CD4-positive, alpha-beta T cell treated with Interleukin-17A for 1 hour (primary cell): Measurements from ENCODE around the gene SLC9A3.

Experiments used
- DNase-seq: peaks from one replicate; pipeline ENCODE4 v3.0.0-alpha.2; 2020

The SLC9A3 gene

DNA sequence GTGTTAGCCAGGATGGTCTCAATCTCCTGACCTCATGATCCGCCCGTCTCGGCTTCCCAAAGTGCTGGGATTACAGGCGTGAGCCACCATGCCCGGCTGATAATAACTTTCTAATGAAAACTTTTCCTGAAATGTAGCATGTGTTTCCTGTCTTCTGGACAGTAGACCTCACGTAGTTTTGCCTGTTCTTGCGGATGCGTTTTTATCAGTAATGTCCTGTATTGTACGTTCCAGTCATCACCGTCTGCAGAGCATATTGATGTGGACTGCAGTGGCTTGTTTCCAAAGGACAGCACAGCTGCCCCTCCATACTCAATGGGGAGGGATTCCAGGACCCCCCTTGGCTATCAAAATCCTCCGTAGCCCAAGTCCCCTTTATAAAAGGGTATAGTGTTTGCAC, 68.4 kb downstream of the SLC9A3 start:
- no peak for DNase-seq

GRCh38 chr5:454936-455335, 69.3 kb downstream of the SLC9A3 start:
- DNase-seq: no peak

DNA sequence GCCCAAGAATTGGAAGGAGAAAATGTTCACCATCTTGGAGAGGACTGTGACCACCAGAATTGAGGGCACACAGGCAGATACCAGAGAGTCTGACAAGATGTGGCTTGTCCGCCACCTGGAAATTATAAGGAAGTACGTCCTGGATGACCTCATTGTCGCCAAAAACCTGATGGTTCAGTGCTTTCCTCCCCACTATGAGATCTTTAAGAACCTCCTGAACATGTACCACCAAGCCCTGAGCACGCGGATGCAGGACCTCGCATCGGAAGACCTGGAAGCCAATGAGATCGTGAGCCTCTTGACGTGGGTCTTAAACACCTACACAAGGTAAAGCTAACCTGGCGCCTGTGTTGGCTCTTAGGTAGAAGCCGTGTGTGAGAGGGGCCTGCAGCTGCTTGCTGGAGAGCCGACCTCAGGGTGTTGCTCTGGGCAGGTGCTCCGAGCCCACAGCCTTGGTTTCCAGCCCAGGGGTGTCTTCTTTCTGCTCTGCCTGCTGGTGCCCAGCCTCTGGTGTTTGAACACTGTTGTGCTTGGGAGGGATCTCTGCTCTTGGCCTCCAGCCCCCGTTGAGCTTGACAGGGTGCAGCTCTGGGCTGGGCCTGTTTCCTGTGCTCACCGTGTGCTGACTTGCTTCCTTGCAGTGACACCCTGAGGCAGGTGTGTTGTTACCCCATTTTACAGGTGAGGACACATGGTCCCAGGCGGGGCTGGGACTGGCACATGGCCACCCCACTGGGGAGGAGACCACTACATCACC, 70.3 kb downstream of the SLC9A3 start:
- no peak for DNase-seq

- DNase-seq: no peak
Observed at GRCh38 chr5:452978-453710, 71.1 kb downstream of the SLC9A3 start.

GRCh38 chr5:451587-452458, 72.4 kb downstream of the SLC9A3 start:
- DNase-seq: no peak

DNA sequence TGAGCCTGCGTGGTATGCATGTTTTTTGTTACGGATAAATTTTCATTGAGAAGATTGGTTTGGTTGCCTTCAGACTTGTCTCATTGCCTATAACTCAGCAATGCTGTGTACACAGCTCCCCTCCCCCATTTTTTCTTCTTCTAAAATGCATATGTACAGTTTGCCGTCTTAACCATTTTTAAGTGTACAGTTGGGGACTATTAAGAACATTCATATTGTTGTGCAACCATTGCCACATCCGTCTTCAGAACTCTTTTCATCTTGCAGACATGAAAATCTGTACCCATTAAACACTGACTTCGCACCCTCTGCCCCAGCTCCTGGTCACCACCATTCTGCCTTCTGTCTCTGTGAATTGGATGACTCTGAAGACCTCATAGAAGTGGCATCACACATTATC, 75.1 kb downstream of the SLC9A3 start:
- DNase-seq: no peak

- DNase-seq: no peak
Observed at GRCh38 chr5:448766-449090, 75.5 kb downstream of the SLC9A3 start.

DNA sequence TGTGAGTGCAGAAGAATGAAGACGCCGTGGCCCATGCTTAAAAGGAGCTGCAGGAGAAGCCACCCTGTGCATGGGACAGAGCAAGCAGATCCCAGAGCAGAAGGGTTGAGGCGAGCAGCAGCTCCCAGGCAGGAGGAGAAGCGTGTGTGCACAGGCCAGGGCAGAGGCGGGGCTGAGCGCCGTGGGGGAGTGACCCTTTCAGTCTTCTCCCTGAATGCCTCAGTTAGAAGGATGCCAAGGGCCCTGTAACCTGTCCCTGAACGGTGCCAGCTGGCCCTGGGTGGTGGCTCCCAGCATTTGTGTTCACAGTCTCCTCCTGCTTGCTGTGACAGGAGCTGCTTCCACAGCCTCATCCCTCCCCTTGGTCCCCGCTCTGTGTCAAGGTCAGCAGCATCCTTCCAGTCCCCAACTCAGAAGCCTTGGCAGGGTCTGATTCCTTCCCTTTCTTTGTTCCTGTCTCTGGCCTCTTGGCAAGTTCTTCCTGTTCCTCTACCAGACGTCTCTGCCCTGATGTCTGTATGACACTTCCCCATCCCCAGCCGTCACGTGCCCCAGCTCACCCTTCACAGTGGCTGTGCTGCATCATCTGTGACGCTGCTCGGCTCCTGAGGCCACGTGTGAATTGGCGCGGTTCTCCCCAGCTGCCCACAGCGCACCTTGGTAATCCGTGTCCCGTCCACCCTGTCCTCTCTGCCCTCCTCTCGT, 76.0 kb downstream of the SLC9A3 start:
- DNase-seq: no peak

DNA sequence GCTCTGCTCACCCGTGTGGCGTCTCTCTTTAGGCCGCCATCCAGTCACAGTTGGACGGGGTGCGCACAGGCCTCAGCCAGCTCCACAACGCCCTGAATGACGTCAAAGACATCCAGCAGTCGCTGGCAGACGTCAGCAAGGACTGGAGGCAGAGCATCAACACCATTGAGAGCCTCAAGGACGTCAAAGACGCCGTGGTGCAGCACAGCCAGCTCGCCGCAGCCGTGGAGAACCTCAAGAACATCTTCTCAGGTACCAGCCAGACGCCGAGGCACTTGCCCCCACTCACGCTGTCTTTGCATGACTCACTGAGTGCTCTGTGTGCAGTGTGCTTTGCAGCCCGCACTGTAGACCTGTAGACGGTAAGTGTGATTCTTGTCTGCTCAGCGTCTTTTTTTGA, 76.7 kb downstream of the SLC9A3 start:
- DNase-seq: no peak

GRCh38 chr5:446883-447263, 77.4 kb downstream of the SLC9A3 start:
- DNase-seq: peak; percentile 59

DNA sequence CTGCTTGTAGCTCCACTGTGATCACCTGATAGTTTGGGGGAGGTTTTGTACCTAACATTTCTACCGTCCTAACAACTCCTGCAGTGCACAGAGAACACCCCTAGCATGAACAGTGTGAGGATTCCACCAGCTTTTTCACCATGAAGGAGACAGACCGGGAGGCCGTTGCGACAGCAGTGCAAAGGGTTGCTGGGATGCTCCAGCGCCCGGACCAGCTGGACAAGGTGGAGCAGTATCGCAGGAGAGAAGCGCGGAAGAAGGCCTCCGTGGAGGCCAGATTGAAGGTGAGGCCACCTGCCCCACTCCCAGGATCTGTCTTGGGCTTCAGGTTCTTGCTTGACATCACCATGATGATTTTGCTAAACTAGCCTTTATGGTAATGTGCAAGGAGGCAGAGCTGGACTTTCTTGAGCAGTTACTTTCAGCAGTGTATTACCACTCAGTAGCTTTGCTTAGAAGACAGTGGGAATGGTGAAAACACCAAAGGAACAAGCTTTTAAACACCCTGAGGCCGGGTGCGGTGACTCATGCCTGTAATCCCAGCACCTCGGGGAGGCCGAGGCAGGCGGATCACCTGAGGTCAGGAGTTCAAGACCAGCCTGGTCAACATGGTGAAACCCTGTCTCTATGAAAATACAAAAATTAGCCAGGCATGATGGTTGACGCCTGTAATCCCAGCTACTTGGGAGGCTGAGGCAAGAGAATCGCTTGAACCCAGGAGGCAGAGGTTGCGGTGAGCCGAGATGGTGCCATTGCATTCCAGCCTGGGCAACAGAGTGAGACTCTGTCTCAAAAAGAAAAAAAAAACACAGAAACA, 78.0 kb downstream of the SLC9A3 start:
- no peak for DNase-seq

DNA sequence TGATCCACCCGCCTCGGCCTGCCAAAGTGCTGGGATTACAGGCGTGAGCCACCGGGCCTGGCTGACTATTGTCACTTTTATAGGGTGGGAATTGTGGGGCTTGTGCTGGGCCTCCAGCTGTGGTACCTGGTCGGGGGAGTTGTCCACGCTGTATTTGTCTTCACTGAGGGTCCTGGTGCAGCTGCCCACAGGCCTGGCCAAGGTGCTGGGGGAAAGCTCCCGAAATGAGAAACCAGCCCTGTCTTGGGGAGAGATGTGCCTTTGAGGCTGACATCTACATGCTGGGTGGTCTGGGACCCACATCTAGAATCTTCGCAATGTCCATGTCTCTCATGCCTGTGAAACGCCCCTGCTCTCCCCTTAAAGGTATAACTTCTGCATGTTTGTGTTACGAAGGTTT, 78.7 kb downstream of the SLC9A3 start:
- DNase-seq: no peak

DNA sequence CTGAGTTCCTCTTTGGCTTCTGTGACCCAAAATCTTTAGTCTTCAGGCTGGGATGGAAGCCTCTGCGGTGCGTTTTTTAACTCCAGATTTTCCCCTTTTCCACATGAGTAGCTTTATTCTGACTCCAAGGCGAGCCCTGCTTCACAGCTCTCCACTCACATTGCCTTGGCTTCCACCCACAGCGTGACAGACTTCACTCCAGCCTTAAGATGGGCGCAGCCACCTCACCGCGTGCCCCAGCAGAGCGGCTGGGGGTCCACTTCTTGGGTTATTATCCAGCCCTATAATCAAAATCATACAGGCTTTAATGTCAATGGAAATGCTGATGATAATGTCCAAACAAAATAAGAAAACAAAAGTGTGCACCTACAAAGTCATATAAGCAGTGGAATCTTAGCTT, 80.0 kb downstream of the SLC9A3 start:
- no peak for DNase-seq

DNA sequence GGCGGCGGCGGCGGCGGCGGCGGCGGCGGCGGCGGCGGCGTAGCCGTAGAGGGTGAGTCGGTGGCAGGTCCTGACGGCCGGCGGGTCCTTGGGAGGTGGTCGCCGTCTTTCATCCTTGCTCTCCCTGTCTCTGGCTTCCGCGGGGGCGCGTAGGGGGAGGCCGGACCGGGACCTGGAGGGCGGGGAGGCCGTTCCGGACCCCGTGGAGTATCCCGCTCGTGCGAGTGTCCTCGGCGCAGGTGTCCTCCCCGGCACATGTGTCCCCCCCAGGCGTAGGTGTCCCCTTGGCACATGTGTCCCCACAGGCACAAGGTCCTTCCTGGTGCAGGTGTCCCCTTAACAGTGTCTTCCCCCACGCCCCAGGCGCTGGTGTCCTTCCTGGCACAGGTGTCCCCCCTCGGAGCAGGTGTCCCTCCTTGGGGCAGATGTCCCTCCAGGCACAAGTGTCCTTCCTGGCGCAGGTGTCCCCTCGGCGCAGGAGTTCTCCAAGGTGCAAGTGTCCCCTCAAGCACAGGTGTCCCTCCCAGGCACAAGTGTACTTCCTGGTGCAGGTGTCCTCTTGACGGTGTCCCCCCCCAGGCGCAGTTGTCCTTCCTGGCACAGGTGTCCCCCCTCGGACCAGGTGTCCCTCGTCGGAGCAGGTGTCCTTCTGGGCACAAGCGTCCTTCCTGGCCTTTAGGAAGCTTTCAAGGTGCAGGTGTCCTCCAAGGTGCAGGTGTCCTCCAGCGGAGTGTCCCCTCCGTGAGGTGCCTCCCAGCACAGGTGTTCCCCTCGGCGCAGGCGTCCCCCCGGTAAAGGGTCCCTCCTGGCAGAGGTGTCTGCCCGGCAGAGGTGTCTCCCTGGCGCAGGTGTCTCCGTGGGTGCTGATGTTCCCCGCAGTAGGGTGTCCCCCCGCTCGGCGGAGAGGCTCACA, 80.8 kb downstream of the SLC9A3 start:
- DNase-seq: peak; percentile 42

- peak; percentile 77 for DNase-seq
Observed at GRCh38 chr5:442335-443238, 81.7 kb downstream of the SLC9A3 start, which contains the start of gene EXOC3. Gene EXOC3, plus strand, starts transcription at chr5:443176. Its CDS starts 3,030 bp downstream, at chr5:446206.

DNA sequence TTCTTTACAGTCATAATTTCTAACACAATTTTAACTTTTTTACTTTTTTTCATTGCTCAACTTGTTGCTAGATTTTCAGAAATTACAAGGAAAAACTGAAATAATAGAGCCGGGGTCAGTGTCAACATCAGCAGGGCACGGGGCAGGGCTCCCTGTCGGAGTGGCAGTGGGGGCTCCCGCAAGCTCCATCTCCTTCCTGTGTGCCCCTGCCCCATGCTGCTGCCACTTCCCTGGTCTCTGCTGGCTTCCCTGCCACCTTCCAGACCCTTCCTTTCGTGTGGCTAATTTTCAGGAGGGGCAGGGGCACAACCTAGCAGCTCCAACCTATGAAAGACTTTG, 82.3 kb downstream of the SLC9A3 start:
- no peak for DNase-seq

GRCh38 chr5:440401-441201, 83.6 kb downstream of the SLC9A3 start:
- no peak for DNase-seq

- no peak for DNase-seq
Observed at GRCh38 chr5:439636-440035, 84.6 kb downstream of the SLC9A3 start.

DNA sequence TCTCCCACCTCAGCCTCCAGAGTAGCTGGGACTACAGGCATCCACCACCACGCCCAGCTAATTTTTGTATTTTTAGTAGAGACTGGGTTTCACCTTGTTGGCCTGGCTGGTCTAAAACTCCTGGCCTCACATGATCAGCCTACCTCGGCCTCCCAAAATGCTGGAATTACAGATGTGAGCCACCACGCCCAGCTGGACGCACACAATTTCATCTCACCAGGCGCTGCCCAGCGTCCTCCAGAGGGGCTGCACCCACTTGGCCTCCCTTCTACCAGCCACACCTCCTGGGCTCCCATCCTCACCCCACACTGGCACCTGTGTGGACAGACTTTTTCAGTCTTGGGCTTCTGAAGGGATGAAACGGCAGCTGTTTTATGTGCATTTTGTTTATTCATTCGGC, 85.1 kb downstream of the SLC9A3 start:
- no peak for DNase-seq
